Activated T-cell treated with anti-CD3 and anti-CD28 coated beads, Interleukin-2, amount 50 U/mL, for 1 hour (primary cell): ENCODE measurements around the gene SPEM3.

Source experiments
- DNase-seq: peaks from one replicate; pipeline ENCODE4 v3.0.0-alpha.2; 2020

SPEM3 gene

GRCh38 chr17:7403977-7404736 lies 24.5 kb upstream of the SPEM3 start, which contains the start of gene TMEM256:
TSS of gene TMEM256 (minus strand) at chr17:7404097. CDS start at chr17:7404084, 13 bp downstream.
- DNase-seq, result peak; percentile 89

- no peak for DNase-seq
These were observed 23.8 kb upstream of the SPEM3 start for GRCh38 chr17:7404737-7405349.

GRCh38 chr17:7405350-7406234 lies 23.1 kb upstream of the SPEM3 start:
- no peak for DNase-seq

GRCh38 chr17:7406235-7406825 lies 22.3 kb upstream of the SPEM3 start:
- DNase-seq, result no peak

GRCh38 chr17:7407082-7407481 lies 21.6 kb upstream of the SPEM3 start:
- DNase-seq, result no peak

GRCh38 chr17:7407485-7408251 lies 21.0 kb upstream of the SPEM3 start, which contains the start of gene NLGN2:
TSS of gene NLGN2 (plus strand) at chr17:7407845. CDS start at chr17:7408256, 411 bp downstream.
- no peak for DNase-seq

GRCh38 chr17:7408252-7408727 lies 20.4 kb upstream of the SPEM3 start:
- peak; percentile 44 for DNase-seq

GRCh38 chr17:7408863-7409262 lies 19.8 kb upstream of the SPEM3 start:
- DNase-seq, result no peak

GRCh38 chr17:7409716-7410115 lies 18.9 kb upstream of the SPEM3 start:
- no peak for DNase-seq

GRCh38 chr17:7410634-7411426 lies 17.8 kb upstream of the SPEM3 start:
- DNase-seq, result no peak

GRCh38 chr17:7411427-7411750 lies 17.3 kb upstream of the SPEM3 start:
- DNase-seq, result no peak

- DNase-seq, result no peak
These were observed 15.2 kb upstream of the SPEM3 start for GRCh38 chr17:7413346-7413985.

GRCh38 chr17:7414837-7415236 lies 13.8 kb upstream of the SPEM3 start:
- DNase-seq, result no peak

- DNase-seq, result no peak
These were observed 12.9 kb upstream of the SPEM3 start for GRCh38 chr17:7415784-7416183.

- no peak for DNase-seq
These were observed 12.3 kb upstream of the SPEM3 start for GRCh38 chr17:7416323-7416722.

GRCh38 chr17:7417056-7417655 lies 11.5 kb upstream of the SPEM3 start:
- no peak for DNase-seq

GRCh38 chr17:7418472-7419152 lies 10.0 kb upstream of the SPEM3 start:
- DNase-seq, result no peak

- no peak for DNase-seq
These were observed 8.6 kb upstream of the SPEM3 start, which contains the start of gene SPEM1 for GRCh38 chr17:7419819-7420610. TSS of gene SPEM1 (plus strand) at chr17:7420324. CDS start at chr17:7420385, 61 bp downstream.

GRCh38 chr17:7421186-7421585 lies 7.5 kb upstream of the SPEM3 start:
- no peak for DNase-seq
